Left ventricle myocardium inferior (tissue), 1 donor: ENCODE measurements around the gene PAX4. TPM values are rescaled to one million over a fixed set of nuclear protein-coding genes. Genes with fewer than 3 reads are reported as not detected.

Experiments
- DNase-seq: peaks from one replicate; pipeline ENCODE4 v3.0.0-alpha.2; 2020
- H3K27ac ChIP-seq: fragments of 200-600 bp; replicated peaks from 2 replicates; pipeline ENCODE4 v1.8.0; 2021
- H3K27me3 ChIP-seq: fragments of 200-600 bp; 2 replicates; pipeline ENCODE4 v1.8.0; 2021; ENCODE audit warnings: low read depth
- H3K36me3 ChIP-seq: fragments of 200-600 bp; 2 replicates; pipeline ENCODE4 v1.8.0; 2021
- H3K4me1 ChIP-seq: fragments of 200-600 bp; 2 replicates; pipeline ENCODE4 v1.8.0; 2021
- H3K4me3 ChIP-seq: fragments of 200-600 bp; 2 replicates; pipeline ENCODE4 v1.8.0; 2021; ENCODE audit warnings: mild to moderate bottlenecking, moderate library complexity
- H3K9me3 ChIP-seq: fragments of 200-600 bp; replicated peaks from 2 replicates; pipeline ENCODE4 v1.8.0; 2021
- intact Hi-C: fragments of 100-400 bp; cut with micrococcal nuclease; formaldehyde crosslinking; loops from one replicate; pipeline ENCODE4 v1.11.0; 2022
- total RNA-seq: library from RNA; stranded (reverse); fragmentation: NEBNext Ultra II Directional; extraction: Animal tissue kit (Norgen Biotek cat#: 25700); gene quantifications from one replicate; pipeline ENCODE4 v1.2.1, GENCODE V29; 2021
- TF ChIP-seq, protein P1 (sequence below): fragments of 200-600 bp; IDR thresholded peaks from 2 replicates; pipeline ENCODE4 v1.8.0; 2021; ENCODE audit warnings: antibody characterized with exemption, mild to moderate bottlenecking, borderline replicate concordance
- donor health status: DM: no; HTN: yes; CAD: no; lungs with severe emphysema.

Gene PAX4
- total RNA-seq, 1 donor from 2014 or later: not detected

DNA sequence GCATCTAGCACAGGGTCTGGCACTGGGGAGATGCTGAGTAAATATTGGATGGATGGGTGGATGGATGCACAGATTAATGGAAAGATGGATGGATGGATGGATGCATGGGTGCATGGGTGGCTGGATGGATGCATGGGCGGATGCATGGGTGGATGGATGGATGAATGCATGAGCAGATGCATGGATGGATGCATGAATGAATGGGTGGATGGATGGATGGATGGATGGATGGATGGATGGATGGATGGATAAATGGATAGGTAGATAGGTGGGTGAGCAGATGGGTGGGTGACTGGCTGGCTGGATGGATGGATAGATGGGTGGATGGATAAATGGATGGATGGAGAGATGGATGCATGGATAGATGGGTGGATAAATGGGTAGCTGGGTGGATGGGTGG lies 5.7 kb downstream of the PAX4 start:
- no peaks in the 10 kb centered on the region for H3K4me1 ChIP-seq
- peaks cover 23% of the 10 kb centered on the region for H3K9me3 ChIP-seq
- H3K36me3 ChIP-seq: no peaks in the 10 kb centered on the region
- intact Hi-C loops: no loop called here
- peaks cover 43% of the 10 kb centered on the region for H3K27me3 ChIP-seq
- no peak for DNase-seq
- no peak overlapping the region for H3K4me3 ChIP-seq
- TF ChIP-seq, protein P1, sequence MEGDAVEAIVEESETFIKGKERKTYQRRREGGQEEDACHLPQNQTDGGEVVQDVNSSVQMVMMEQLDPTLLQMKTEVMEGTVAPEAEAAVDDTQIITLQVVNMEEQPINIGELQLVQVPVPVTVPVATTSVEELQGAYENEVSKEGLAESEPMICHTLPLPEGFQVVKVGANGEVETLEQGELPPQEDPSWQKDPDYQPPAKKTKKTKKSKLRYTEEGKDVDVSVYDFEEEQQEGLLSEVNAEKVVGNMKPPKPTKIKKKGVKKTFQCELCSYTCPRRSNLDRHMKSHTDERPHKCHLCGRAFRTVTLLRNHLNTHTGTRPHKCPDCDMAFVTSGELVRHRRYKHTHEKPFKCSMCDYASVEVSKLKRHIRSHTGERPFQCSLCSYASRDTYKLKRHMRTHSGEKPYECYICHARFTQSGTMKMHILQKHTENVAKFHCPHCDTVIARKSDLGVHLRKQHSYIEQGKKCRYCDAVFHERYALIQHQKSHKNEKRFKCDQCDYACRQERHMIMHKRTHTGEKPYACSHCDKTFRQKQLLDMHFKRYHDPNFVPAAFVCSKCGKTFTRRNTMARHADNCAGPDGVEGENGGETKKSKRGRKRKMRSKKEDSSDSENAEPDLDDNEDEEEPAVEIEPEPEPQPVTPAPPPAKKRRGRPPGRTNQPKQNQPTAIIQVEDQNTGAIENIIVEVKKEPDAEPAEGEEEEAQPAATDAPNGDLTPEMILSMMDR: no peak
- H3K27ac ChIP-seq: no peak overlapping the region

DNA sequence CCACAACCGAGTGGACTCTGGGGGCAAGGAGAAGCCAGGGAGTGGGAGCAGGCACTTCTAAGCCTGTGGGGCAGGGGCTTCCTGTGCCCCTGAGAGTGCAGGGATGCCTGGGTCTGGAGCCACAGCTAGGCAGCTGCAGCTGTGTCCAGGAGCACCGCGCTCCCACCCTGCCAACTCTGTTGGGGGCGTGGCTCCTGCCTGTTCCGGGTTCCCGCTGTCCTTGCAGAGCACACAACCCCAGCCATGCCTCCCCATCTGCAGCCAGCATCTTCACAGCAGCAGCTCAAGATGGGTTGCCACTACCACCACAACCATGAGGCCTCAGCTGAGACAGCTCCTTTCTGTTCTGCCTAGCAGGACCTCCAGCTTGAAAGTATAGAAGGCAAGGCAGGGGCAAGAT lies 8.6 kb downstream of the PAX4 start:
- no peak overlapping the region for H3K27ac ChIP-seq
- H3K4me3 ChIP-seq: no peak overlapping the region
- no peak for DNase-seq
- peaks cover 13% of the 10 kb centered on the region for H3K27me3 ChIP-seq
- H3K4me1 ChIP-seq: no peaks in the 10 kb centered on the region
- intact Hi-C loops: no loop called here
- TF ChIP-seq, protein P1: no peak
- H3K36me3 ChIP-seq: no peaks in the 10 kb centered on the region
- peaks cover 28% of the 10 kb centered on the region for H3K9me3 ChIP-seq

DNA sequence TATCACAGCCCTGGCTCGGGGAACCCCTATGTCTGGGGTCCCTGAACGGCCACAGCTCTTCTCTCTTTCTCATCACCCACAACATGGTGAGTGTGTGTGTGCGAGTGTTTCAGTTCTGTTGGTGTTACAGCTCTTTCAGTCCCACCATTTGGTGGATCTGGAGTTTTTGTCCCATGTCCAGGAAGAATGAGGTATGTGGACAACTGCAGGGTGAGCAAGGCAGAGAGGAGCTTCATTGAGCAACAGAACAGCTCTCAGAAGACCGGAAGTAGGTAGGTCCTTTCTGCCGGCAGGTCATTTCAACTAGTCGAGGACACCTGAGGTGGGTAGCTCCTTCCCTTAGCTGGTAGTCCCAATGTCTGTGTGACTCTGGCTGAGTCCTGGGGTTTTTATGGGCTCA lies 9.5 kb downstream of the PAX4 start:
- TF ChIP-seq, protein P1: no peak
- intact Hi-C loops: no loop called here

DNA sequence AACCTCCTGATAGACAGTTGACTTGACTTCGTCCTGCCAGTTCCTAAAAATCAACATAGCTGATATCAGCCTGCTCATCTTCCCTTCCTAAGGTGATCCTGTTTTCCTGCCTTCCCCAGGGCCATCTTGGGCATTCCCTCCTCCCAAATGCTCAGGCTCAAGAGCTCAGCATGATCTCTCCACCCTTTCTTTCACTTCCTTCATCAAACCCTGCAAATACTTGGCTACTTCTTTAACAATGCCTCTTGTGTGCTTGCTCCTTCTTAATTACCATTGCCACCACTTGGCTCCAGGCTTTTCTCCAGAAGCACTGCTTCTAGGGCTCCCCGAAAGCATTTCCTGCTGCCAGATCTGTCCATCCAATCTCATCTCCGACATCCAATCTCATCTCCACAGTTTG lies 17.1 kb downstream of the PAX4 start:
- DNase-seq: no peak
- Histone ChIP-seq H3K27me3 (no peaks in the 10 kb centered on the region), H3K4me3 (no peak overlapping the region), H3K27ac (no peak overlapping the region), H3K4me1 (no peaks in the 10 kb centered on the region), H3K9me3 (peaks cover 7% of the 10 kb centered on the region), H3K36me3 (no peaks in the 10 kb centered on the region)
- intact Hi-C loops: no loop called here
- TF ChIP-seq, protein P1: no peak

More for the DNA sequence above, 9.5 kb downstream of the PAX4 start:
- no peak overlapping the region for H3K4me3 ChIP-seq
- peaks cover 30% of the 10 kb centered on the region for H3K9me3 ChIP-seq
- no peak for DNase-seq
- H3K36me3 ChIP-seq: no peaks in the 10 kb centered on the region
- H3K4me1 ChIP-seq: no peaks in the 10 kb centered on the region
- no peak overlapping the region for H3K27ac ChIP-seq
- peaks cover 4% of the 10 kb centered on the region for H3K27me3 ChIP-seq

DNA sequence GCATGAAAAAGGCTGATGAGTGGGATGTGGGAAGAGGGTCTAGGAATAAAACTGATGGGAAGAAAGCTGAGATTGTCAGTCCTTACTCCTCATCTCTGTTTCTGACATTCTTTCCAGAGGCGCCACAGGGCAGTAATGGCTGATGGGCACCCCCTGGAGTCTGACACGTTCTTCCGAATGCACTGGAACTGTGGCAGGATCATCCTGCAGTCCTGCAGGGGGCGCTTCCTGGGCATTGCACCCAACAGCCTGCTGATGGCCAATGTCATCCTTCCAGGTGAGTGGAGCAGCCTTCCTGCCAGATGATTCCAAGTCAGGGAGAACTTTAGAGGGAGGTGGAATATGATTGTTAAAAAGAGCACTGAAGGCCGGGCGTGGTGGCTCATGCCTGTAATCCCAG lies 19.6 kb downstream of the PAX4 start:
- H3K27me3 ChIP-seq: no peaks in the 10 kb centered on the region
- no peaks in the 10 kb centered on the region for H3K36me3 ChIP-seq
- no peaks in the 10 kb centered on the region for H3K4me1 ChIP-seq
- intact Hi-C loops: no loop called here
- no peaks in the 10 kb centered on the region for H3K9me3 ChIP-seq
- H3K27ac ChIP-seq: no peak overlapping the region
- no peak overlapping the region for H3K4me3 ChIP-seq
- DNase-seq: no peak
- TF ChIP-seq, protein P1: no peak

DNA sequence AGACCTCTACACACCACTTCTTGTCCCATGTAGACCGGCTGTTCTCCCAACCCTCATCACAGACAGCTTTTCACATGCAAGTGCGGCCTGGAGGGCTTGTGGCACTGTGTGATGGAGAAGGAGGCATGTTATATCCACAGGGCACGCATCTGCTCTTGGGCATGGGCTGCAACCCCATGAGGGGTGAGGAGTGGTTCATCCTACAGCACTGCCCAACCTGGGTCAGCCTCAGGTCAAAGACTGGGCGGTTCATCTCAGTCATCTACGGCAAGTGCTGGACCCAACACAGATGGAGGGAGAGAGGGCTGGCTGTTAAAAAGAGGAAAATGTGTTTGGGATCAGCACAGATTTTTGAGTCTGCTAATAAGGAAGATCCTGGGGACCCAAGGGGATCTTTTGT lies 22.2 kb downstream of the PAX4 start:
- H3K4me1 ChIP-seq: no peaks in the 10 kb centered on the region
- no peak overlapping the region for H3K27ac ChIP-seq
- intact Hi-C loops: no loop called here
- H3K27me3 ChIP-seq: no peaks in the 10 kb centered on the region
- H3K36me3 ChIP-seq: peaks cover 16% of the 10 kb centered on the region
- TF ChIP-seq, protein P1: no peak
- no peak for DNase-seq
- H3K9me3 ChIP-seq: no peaks in the 10 kb centered on the region
- no peak overlapping the region for H3K4me3 ChIP-seq
